H1 (cell line): ENCODE measurements around the gene NCK2.

Experiments used
- CEBPB ChIP-seq: IDR thresholded peaks from 2 replicates; pipeline ENCODE4 v1.6.1; 2012; ENCODE audit warnings: low read depth, low read length
- CTBP2 ChIP-seq: IDR thresholded peaks from 2 replicates; pipeline ENCODE4 v1.7.0; 2011; ENCODE audit warnings: borderline replicate concordance, mild to moderate bottlenecking, moderate library complexity, mixed read lengths, low read length; ENCODE audit not compliant: insufficient read depth, insufficient read length
- CTCF ChIP-seq, 3 experiments: IDR thresholded peaks; 1 replicate in 2 of 3; 2 replicates in 1 of 3; pipeline versions ENCODE4 v1.5.1 to v1.6.1; 2011; ENCODE audit warnings: low read length in 3 of 3, mild to moderate bottlenecking in 3 of 3, inconsistent platforms in 2 of 3, low read depth in 1 of 3, moderate library complexity in 1 of 3; ENCODE audit not compliant: insufficient read depth in 1 of 3; ENCODE audit errors: control extremely low read depth in 1 of 3
- EZH2 ChIP-seq: fragments of 200-600 bp; sonication (generic); IDR thresholded peaks from 2 replicates; pipeline ENCODE4 v1.7.1; 2012; ENCODE audit warnings: low read depth, mild to moderate bottlenecking, moderate library complexity, low read length, inconsistent platforms; ENCODE audit not compliant: severe bottlenecking
- KDM1A ChIP-seq: fragments of 200-600, 300-600 bp; sonication (generic); IDR thresholded peaks from 2 replicates; pipeline ENCODE4 v1.7.1; 2016; ENCODE audit warnings: mild to moderate bottlenecking, low read length, borderline replicate concordance
- PHF8 ChIP-seq: fragments of 200-600 bp; sonication (generic); conservative IDR thresholded peaks from 2 replicates; pipeline ENCODE4 v1.7.1; 2012; ENCODE audit warnings: low read depth, mild to moderate bottlenecking, inconsistent platforms, low read length, moderate library complexity
- POLR2A ChIP-seq, 2 experiments: IDR thresholded peaks; 1 replicate in 1 of 2; 2 replicates in 1 of 2; pipeline ENCODE4 v1.6.1; 2011; ENCODE audit warnings: low read depth in 2 of 2, low read length in 2 of 2, mild to moderate bottlenecking in 2 of 2; ENCODE audit errors: control extremely low read depth in 1 of 2
- POLR2AphosphoS5 ChIP-seq: IDR thresholded peaks from 2 replicates; pipeline ENCODE4 v1.6.1; 2011; ENCODE audit warnings: low read depth, low read length
- SP2 ChIP-seq: IDR thresholded peaks from 2 replicates; pipeline ENCODE4 v1.6.1; 2012; ENCODE audit warnings: mild to moderate bottlenecking, low read length, inconsistent platforms
- TAF1 ChIP-seq: IDR thresholded peaks from 2 replicates; pipeline ENCODE4 v1.6.1; 2011; ENCODE audit warnings: mild to moderate bottlenecking, low read depth, low read length
- YY1 ChIP-seq: IDR thresholded peaks from 2 replicates; pipeline ENCODE4 v1.6.1; 2011; ENCODE audit warnings: low read depth, mild to moderate bottlenecking, low read length
- ZNF274 ChIP-seq: IDR thresholded peaks from 2 replicates; pipeline ENCODE4 v1.7.0; 2012; ENCODE audit warnings: low read length, borderline replicate concordance; ENCODE audit errors: extremely low read depth

GRCh38 chr2:105848367-105848766 lies 103.7 kb downstream of the NCK2 start:
- TF ChIP-seq POLR2AphosphoS5 (no peak), PHF8 (no peak), CTCF (IDR thresholded peaks at IDR 0.05; ENCODE audit: control extremely low read depth in 1 of 3, insufficient read depth in 1 of 3, low read depth in 1 of 3, low read length in 3 of 3) (no peak), SP2 (no peak), CEBPB (no peak), YY1 (no peak), EZH2 (no peak), POLR2A (IDR thresholded peaks at IDR 0.05; ENCODE audit: control extremely low read depth in 1 of 2, low read depth in 2 of 2, low read length in 2 of 2) (no peak), ZNF274 (no peak), KDM1A (no peak), CTBP2 (no peak), TAF1 (no peak)
